WTC11 (cell line): ENCODE results near the gene REM1. TPM values are rescaled to one million over a fixed set of nuclear protein-coding genes. Genes with fewer than 3 reads are reported as not detected.

Source experiments
- ATAC-seq: fragments of 200-7000 bp; cut with Tn5 transposase; 2 replicates; pipeline ENCODE4 v1.10.0; 2021; ENCODE audit warnings: mild to moderate bottlenecking, moderate library complexity
- CTCF ChIA-PET: fragments of 300-600 bp; sonication (Branson Sonifier 250); formaldehyde crosslinking; loops from one replicate; lab custom pipeline; 2021; ENCODE audit warnings: antibody characterized with exemption; lab: Charles Lee
- POLR2A ChIA-PET: fragments of 350-600 bp; sonication (Branson Sonifier 250); formaldehyde crosslinking; loops from one replicate; lab custom pipeline; 2021; ENCODE audit warnings: antibody characterized with exemption; lab: Charles Lee
- DNase-seq: peaks from one replicate; pipeline ENCODE4 v3.0.0; 2021; ENCODE audit warnings: low spot score
- H3K27ac Mint-ChIP-seq: 2 replicates; pipeline ENCODE4 v1.8.0; 2021; ENCODE audit warnings: mixed read lengths
- H3K27me3 Mint-ChIP-seq: 2 replicates; pipeline ENCODE4 v1.8.0; 2021; ENCODE audit warnings: low read depth, mild to moderate bottlenecking, moderate library complexity, mixed read lengths
- H3K36me3 Mint-ChIP-seq: 2 replicates; pipeline ENCODE4 v1.8.0; 2021; ENCODE audit warnings: mixed read lengths
- H3K4me1 Mint-ChIP-seq: 2 replicates; pipeline ENCODE4 v1.8.0; 2022; ENCODE audit warnings: mixed read lengths
- H3K4me3 Mint-ChIP-seq: 2 replicates; pipeline ENCODE4 v1.8.0; 2021; ENCODE audit warnings: mild to moderate bottlenecking, moderate library complexity, mixed read lengths
- H3K9me3 Mint-ChIP-seq: 2 replicates; pipeline ENCODE4 v1.8.0; 2021; ENCODE audit warnings: mixed read lengths
- ATF6 ChIP-seq: sonication (generic); formaldehyde crosslinking; IDR thresholded peaks from 2 replicates; pipeline ENCODE4 v1.8.1; 2023; ENCODE audit warnings: mild to moderate bottlenecking, missing genetic modification reagents
- ELF4 ChIP-seq: sonication (generic); formaldehyde crosslinking; IDR thresholded peaks from 2 replicates; pipeline ENCODE4 v1.8.1; 2022; ENCODE audit warnings: low read depth, mild to moderate bottlenecking, moderate library complexity, missing genetic modification reagents
- ESRRA ChIP-seq: sonication (generic); formaldehyde crosslinking; IDR thresholded peaks from 2 replicates; pipeline ENCODE4 v1.8.1; 2022; ENCODE audit warnings: mild to moderate bottlenecking, missing genetic modification reagents, borderline replicate concordance
- JUN ChIP-seq: sonication (generic); formaldehyde crosslinking; IDR thresholded peaks from 2 replicates; pipeline ENCODE4 v1.8.0; 2023; ENCODE audit warnings: mild to moderate bottlenecking, missing genetic modification reagents
- MYBL2 ChIP-seq: sonication (generic); formaldehyde crosslinking; IDR thresholded peaks from 2 replicates; pipeline ENCODE4 v1.8.1; 2023; ENCODE audit warnings: mild to moderate bottlenecking, moderate library complexity, missing genetic modification reagents
- NR1H2 ChIP-seq: sonication (generic); formaldehyde crosslinking; IDR thresholded peaks from 2 replicates; pipeline ENCODE4 v1.9.0; 2021; ENCODE audit warnings: mild to moderate bottlenecking, moderate library complexity, missing genetic modification reagents
- NR3C1 ChIP-seq: sonication (generic); formaldehyde crosslinking; conservative IDR thresholded peaks from 2 replicates; pipeline ENCODE4 v1.8.1; 2023; ENCODE audit warnings: low read depth, mild to moderate bottlenecking, missing genetic modification reagents
- RORB ChIP-seq: fragments of 250-450 bp; sonication (Bioruptor Pico); IDR thresholded peaks from 2 replicates; pipeline ENCODE4 v1.9.0; 2021; ENCODE audit warnings: mild to moderate bottlenecking
- SMAD3 ChIP-seq: sonication (generic); formaldehyde crosslinking; IDR thresholded peaks from 2 replicates; pipeline ENCODE4 v1.8.0; 2022; ENCODE audit warnings: missing genetic modification reagents, mild to moderate bottlenecking, borderline replicate concordance
- TEAD1 ChIP-seq: sonication (generic); formaldehyde crosslinking; IDR thresholded peaks from 2 replicates; pipeline ENCODE4 v1.8.0; 2022; ENCODE audit warnings: mild to moderate bottlenecking, missing genetic modification reagents
- ZNF121 ChIP-seq: sonication (generic); formaldehyde crosslinking; IDR thresholded peaks from 2 replicates; pipeline ENCODE4 v1.8.0; 2023; ENCODE audit warnings: missing genetic modification reagents
- ZNF219 ChIP-seq: sonication (generic); formaldehyde crosslinking; IDR thresholded peaks from 2 replicates; pipeline ENCODE4 v1.8.0; 2023; ENCODE audit warnings: missing genetic modification reagents, mild to moderate bottlenecking, borderline replicate concordance
- ZNF263 ChIP-seq: sonication (generic); formaldehyde crosslinking; IDR thresholded peaks from 2 replicates; pipeline ENCODE4 v1.8.1; 2022; ENCODE audit warnings: low read depth, mild to moderate bottlenecking, moderate library complexity, missing genetic modification reagents
- ZNF396 ChIP-seq: fragments of 250-450 bp; sonication (Bioruptor Pico); IDR thresholded peaks from 2 replicates; pipeline ENCODE4 v1.8.0; 2021; ENCODE audit warnings: mild to moderate bottlenecking, moderate library complexity, borderline replicate concordance
- ZNF416 ChIP-seq: fragments of 250-450 bp; sonication (Bioruptor Pico); IDR thresholded peaks from 2 replicates; pipeline ENCODE4 v1.9.0; 2021; ENCODE audit warnings: mild to moderate bottlenecking, inconsistent platforms
- total RNA-seq: library from RNA; stranded (reverse); gene quantifications from 3 replicates; pipeline ENCODE4 v1.2.3, GENCODE V29; 2021
- TF ChIP-seq, protein P1 (sequence below): sonication (generic); formaldehyde crosslinking; IDR thresholded peaks from 2 replicates; pipeline ENCODE4 v1.8.1; 2023; ENCODE audit warnings: mild to moderate bottlenecking, missing genetic modification reagents, moderate library complexity
- TF ChIP-seq, protein P2 (sequence below): sonication (generic); formaldehyde crosslinking; IDR thresholded peaks from 2 replicates; pipeline ENCODE4 v1.8.0; 2023; ENCODE audit warnings: mild to moderate bottlenecking, missing genetic modification reagents
- TF ChIP-seq, protein P3 (sequence below): fragments of 250-450 bp; sonication (Bioruptor Pico); IDR thresholded peaks from 2 replicates; pipeline ENCODE4 v2.1.2; 2022; ENCODE audit warnings: mild to moderate bottlenecking, moderate library complexity
- TF ChIP-seq, protein P4 (sequence below): sonication (generic); formaldehyde crosslinking; IDR thresholded peaks from 2 replicates; pipeline ENCODE4 v1.8.1; 2023; ENCODE audit warnings: mild to moderate bottlenecking, moderate library complexity, missing genetic modification reagents
- TF ChIP-seq, protein P5 (sequence below): sonication (generic); formaldehyde crosslinking; IDR thresholded peaks from 2 replicates; pipeline ENCODE4 v1.8.1; 2022; ENCODE audit warnings: low read depth, missing genetic modification reagents, borderline replicate concordance

Gene REM1
- total RNA-seq, 1 experiment from 2014 or later = not detected

DNA sequence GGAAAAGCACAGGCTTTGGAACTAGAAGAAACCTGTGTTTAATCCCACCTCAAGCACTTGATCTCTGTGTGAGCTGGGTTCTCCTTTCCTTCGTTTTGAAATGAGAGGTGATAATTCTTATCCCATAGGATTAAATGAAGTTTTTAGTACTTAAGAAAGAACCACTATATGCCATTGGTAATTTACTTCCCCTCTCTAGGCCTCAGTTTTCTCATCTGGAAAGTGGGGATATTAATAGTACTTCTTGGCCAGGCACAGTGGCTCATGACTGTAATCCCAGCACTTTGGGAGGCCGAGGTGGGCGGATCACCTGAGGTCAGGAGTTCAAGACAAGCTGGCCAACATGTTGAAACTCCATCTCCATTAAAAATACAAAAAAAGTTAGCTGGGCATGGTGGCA is 14.1 kb downstream of the REM1 start:
- POLR2A ChIA-PET = no interaction called here

GRCh38 chr20:31490752-31491151 is 15.7 kb downstream of the REM1 start:
- TF ChIP-seq, protein P1, sequence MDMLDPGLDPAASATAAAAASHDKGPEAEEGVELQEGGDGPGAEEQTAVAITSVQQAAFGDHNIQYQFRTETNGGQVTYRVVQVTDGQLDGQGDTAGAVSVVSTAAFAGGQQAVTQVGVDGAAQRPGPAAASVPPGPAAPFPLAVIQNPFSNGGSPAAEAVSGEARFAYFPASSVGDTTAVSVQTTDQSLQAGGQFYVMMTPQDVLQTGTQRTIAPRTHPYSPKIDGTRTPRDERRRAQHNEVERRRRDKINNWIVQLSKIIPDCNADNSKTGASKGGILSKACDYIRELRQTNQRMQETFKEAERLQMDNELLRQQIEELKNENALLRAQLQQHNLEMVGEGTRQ = no peak
- no peak for TF ChIP-seq ZNF416 (CRISPR knock-in tag)
- no peak for TF ChIP-seq ZNF219 (CRISPR knock-in tag)
- TF ChIP-seq ATF6 (CRISPR knock-in tag) = no peak
- no peak for TF ChIP-seq SMAD3 (CRISPR knock-in tag)
- no peak for TF ChIP-seq TEAD1 (CRISPR knock-in tag)
- TF ChIP-seq JUN = no peak
- TF ChIP-seq ZNF263 (CRISPR knock-in tag) = no peak
- TF ChIP-seq, all 79 proteins: peak for 0
- H3K4me3 Mint-ChIP-seq = no peak overlapping the region
- H3K27ac Mint-ChIP-seq = no peak overlapping the region
- peaks cover 47% of the 10 kb centered on the region for H3K9me3 Mint-ChIP-seq
- H3K4me1 Mint-ChIP-seq = no peaks in the 10 kb centered on the region
- peaks cover 10% of the 10 kb centered on the region for H3K36me3 Mint-ChIP-seq
- DNase-seq = no peak
- ChIA-PET CTCF (interaction anchor here (0.8 kb wide), 1 partner anchor 12 kb away, joined by 4 read pairs; no protein-coding TSS in a partner anchor), POLR2A (no interaction called here)
- no peak for ATAC-seq
- H3K27me3 Mint-ChIP-seq = peaks cover 37% of the 10 kb centered on the region

More for the DNA sequence above, 14.1 kb downstream of the REM1 start:
- H3K4me1 Mint-ChIP-seq = no peaks in the 10 kb centered on the region
- H3K36me3 Mint-ChIP-seq = peaks cover 16% of the 10 kb centered on the region
- H3K9me3 Mint-ChIP-seq = peaks cover 40% of the 10 kb centered on the region
- ATAC-seq = no peak
- peaks cover 46% of the 10 kb centered on the region for H3K27me3 Mint-ChIP-seq
- no peak overlapping the region for H3K4me3 Mint-ChIP-seq
- TF ChIP-seq MYBL2 (CRISPR knock-in tag) = no peak
- no peak for TF ChIP-seq ZNF396 (CRISPR knock-in tag)
- no peak for TF ChIP-seq ESRRA (CRISPR knock-in tag)
- no peak for TF ChIP-seq RORB (CRISPR knock-in tag)
- TF ChIP-seq, protein P2, sequence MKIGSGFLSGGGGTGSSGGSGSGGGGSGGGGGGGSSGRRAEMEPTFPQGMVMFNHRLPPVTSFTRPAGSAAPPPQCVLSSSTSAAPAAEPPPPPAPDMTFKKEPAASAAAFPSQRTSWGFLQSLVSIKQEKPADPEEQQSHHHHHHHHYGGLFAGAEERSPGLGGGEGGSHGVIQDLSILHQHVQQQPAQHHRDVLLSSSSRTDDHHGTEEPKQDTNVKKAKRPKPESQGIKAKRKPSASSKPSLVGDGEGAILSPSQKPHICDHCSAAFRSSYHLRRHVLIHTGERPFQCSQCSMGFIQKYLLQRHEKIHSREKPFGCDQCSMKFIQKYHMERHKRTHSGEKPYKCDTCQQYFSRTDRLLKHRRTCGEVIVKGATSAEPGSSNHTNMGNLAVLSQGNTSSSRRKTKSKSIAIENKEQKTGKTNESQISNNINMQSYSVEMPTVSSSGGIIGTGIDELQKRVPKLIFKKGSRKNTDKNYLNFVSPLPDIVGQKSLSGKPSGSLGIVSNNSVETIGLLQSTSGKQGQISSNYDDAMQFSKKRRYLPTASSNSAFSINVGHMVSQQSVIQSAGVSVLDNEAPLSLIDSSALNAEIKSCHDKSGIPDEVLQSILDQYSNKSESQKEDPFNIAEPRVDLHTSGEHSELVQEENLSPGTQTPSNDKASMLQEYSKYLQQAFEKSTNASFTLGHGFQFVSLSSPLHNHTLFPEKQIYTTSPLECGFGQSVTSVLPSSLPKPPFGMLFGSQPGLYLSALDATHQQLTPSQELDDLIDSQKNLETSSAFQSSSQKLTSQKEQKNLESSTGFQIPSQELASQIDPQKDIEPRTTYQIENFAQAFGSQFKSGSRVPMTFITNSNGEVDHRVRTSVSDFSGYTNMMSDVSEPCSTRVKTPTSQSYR (CRISPR knock-in tag) = no peak
- TF ChIP-seq, protein P3, sequence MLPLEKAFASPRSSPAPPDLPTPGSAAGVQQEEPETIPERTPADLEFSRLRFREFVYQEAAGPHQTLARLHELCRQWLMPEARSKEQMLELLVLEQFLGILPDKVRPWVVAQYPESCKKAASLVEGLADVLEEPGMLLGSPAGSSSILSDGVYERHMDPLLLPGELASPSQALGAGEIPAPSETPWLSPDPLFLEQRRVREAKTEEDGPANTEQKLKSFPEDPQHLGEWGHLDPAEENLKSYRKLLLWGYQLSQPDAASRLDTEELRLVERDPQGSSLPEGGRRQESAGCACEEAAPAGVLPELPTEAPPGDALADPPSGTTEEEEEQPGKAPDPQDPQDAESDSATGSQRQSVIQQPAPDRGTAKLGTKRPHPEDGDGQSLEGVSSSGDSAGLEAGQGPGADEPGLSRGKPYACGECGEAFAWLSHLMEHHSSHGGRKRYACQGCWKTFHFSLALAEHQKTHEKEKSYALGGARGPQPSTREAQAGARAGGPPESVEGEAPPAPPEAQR (CRISPR knock-in tag) = no peak
- no peak for TF ChIP-seq ELF4 (CRISPR knock-in tag)
- TF ChIP-seq, protein P4, sequence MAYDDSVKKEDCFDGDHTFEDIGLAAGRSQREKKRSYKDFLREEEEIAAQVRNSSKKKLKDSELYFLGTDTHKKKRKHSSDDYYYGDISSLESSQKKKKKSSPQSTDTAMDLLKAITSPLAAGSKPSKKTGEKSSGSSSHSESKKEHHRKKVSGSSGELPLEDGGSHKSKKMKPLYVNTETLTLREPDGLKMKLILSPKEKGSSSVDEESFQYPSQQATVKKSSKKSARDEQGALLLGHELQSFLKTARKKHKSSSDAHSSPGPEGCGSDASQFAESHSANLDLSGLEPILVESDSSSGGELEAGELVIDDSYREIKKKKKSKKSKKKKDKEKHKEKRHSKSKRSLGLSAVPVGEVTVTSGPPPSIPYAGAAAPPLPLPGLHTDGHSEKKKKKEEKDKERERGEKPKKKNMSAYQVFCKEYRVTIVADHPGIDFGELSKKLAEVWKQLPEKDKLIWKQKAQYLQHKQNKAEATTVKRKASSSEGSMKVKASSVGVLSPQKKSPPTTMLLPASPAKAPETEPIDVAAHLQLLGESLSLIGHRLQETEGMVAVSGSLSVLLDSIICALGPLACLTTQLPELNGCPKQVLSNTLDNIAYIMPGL = no peak
- no peak for TF ChIP-seq ZNF121
- TF ChIP-seq, protein P5, sequence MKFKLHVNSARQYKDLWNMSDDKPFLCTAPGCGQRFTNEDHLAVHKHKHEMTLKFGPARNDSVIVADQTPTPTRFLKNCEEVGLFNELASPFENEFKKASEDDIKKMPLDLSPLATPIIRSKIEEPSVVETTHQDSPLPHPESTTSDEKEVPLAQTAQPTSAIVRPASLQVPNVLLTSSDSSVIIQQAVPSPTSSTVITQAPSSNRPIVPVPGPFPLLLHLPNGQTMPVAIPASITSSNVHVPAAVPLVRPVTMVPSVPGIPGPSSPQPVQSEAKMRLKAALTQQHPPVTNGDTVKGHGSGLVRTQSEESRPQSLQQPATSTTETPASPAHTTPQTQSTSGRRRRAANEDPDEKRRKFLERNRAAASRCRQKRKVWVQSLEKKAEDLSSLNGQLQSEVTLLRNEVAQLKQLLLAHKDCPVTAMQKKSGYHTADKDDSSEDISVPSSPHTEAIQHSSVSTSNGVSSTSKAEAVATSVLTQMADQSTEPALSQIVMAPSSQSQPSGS = no peak
- no peak for TF ChIP-seq NR3C1
- no peak for TF ChIP-seq NR1H2 (CRISPR knock-in tag)
- TF ChIP-seq, all 79 proteins: peak for 0
- CTCF ChIA-PET = no interaction called here
- H3K27ac Mint-ChIP-seq = no peak overlapping the region
- DNase-seq = no peak
